ENCODE data around the gene CCDC6. TPM values are rescaled to one million over a fixed set of nuclear protein-coding genes. Genes with fewer than 3 reads are reported as not detected.
"Not testable (repeated sequence)": the region's sequence is repeated elsewhere in the genome, so short reads cannot be mapped to it uniquely, and the experiment has no call there.

The CCDC6 gene
- total RNA-seq, 1 experiment from 2014 or later: 116 TPM

DNA sequence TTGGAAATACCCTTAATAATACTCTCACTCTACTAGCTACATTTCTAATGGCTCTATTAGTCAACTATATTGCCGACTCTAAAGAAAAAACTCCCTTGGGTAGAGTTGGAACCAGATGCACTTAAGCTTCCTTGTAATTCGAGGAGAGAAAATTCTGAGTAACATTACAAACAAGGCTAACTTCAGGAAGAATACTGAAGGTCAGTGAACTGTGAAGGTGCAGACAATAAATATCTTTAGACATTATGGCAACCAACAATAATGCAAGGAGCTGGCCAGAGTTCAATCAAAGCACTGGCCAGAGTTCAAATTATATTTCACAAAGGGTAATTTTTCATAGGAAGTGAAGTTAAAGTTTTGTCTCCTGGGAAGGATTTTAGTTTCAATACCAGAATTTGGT, 112.4 kb downstream of the CCDC6 start:
- no peak overlapping the region for H3K4me3 Mint-ChIP-seq (ENCODE audit: unreplicated experiment)
- no peaks in the 10 kb centered on the region for H3K27me3 Mint-ChIP-seq (ENCODE audit: insufficient read depth, unreplicated experiment)
- Histone ChIP-seq H3K4me3 (ENCODE audit: low read depth, low read length) (no peak overlapping the region), H3K4me1 (no peaks in the 10 kb centered on the region), H3K9me3 (no peaks in the 10 kb centered on the region), H3K27me3 (replicated peaks; ENCODE audit: control insufficient read depth, insufficient read depth, low read length) (no peaks in the 10 kb centered on the region), H3K36me3 (ENCODE audit: control insufficient read depth, insufficient read depth, low read length) (peaks cover 8% of the 10 kb centered on the region; the same call in 1 of the 2 replicates)
- DNase-seq: no peak
- no peak for TF ChIP-seq CTCF (IDR thresholded peaks at IDR 0.05; ENCODE audit: insufficient read depth in 1 of 2, low read depth in 1 of 2, low read length in 1 of 2, severe bottlenecking in 1 of 2, unreplicated experiment in 1 of 2)
- CTCF ChIA-PET: no interaction called here
- POLR2A ChIA-PET: no interaction called here
- no peaks in the 10 kb centered on the region for H3K4me1 Mint-ChIP-seq (ENCODE audit: low read depth, unreplicated experiment)
- no peak overlapping the region for H3K27ac Mint-ChIP-seq (ENCODE audit: unreplicated experiment)
- intact Hi-C loops (cut with micrococcal nuclease; ENCODE audit: unreplicated experiment): no loop called here
- no peaks in the 10 kb centered on the region for H3K9me3 Mint-ChIP-seq (ENCODE audit: unreplicated experiment)
- BruUV-seq (replicated peaks): no TSS peak
- H3K36me3 Mint-ChIP-seq (ENCODE audit: insufficient read depth, unreplicated experiment): peaks cover 85% of the 10 kb centered on the region

GRCh38 chr10:59792812-59793211, 113.5 kb downstream of the CCDC6 start:
- intact Hi-C loops (cut with micrococcal nuclease; ENCODE audit: unreplicated experiment): no loop called here
- CTCF ChIA-PET: no interaction called here

DNA sequence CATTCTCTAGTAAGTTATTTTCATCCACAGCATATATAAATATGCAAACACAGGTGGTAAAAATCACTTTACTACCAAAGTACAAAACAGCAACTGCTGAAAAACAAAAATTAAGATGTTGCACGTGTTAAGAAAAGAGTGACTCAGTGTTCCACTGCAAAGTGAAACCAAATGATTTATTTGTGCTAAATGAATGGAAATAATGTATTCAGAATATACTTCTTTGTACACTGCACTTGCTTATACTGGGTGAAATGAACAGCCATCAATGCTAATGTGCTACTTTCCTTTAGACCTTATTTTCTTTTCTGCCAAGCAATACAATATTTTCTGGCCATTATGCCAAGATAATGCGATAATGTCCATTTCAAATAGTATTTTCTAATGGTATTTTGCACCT, 114.8 kb downstream of the CCDC6 start:
- no peak overlapping the region for H3K27ac Mint-ChIP-seq (ENCODE audit: unreplicated experiment)
- intact Hi-C loops (cut with micrococcal nuclease; ENCODE audit: unreplicated experiment): no loop called here
- H3K4me1 Mint-ChIP-seq (ENCODE audit: low read depth, unreplicated experiment): no peaks in the 10 kb centered on the region

More at GRCh38 chr10:59792812-59793211, 113.5 kb downstream of the CCDC6 start:
- Mint-ChIP-seq H3K9me3 (ENCODE audit: unreplicated experiment) (no peaks in the 10 kb centered on the region), H3K4me3 (ENCODE audit: unreplicated experiment) (no peak overlapping the region), H3K36me3 (ENCODE audit: insufficient read depth, unreplicated experiment) (peaks cover 80% of the 10 kb centered on the region), H3K4me1 (ENCODE audit: low read depth, unreplicated experiment) (no peaks in the 10 kb centered on the region), H3K27me3 (ENCODE audit: insufficient read depth, unreplicated experiment) (no peaks in the 10 kb centered on the region), H3K27ac (ENCODE audit: unreplicated experiment) (no peak overlapping the region)
- DNase-seq: no peak
- Histone ChIP-seq H3K36me3 (ENCODE audit: control insufficient read depth, insufficient read depth, low read length) (peaks cover 7% of the 10 kb centered on the region; the same call in 1 of the 2 replicates), H3K27me3 (replicated peaks; ENCODE audit: control insufficient read depth, insufficient read depth, low read length) (no peaks in the 10 kb centered on the region), H3K9me3 (no peaks in the 10 kb centered on the region; the same call in 1 of the 2 replicates), H3K4me1 (no peaks in the 10 kb centered on the region), H3K4me3 (ENCODE audit: low read depth, low read length) (no peak overlapping the region)
- no peak for TF ChIP-seq CTCF (IDR thresholded peaks at IDR 0.05; ENCODE audit: insufficient read depth in 1 of 2, low read depth in 1 of 2, low read length in 1 of 2, severe bottlenecking in 1 of 2, unreplicated experiment in 1 of 2)
- POLR2A ChIA-PET: no interaction called here
- no TSS peak for BruUV-seq (replicated peaks)

GRCh38 chr10:59790080-59790479, 116.3 kb downstream of the CCDC6 start:
- H3K9me3 ChIP-seq; H3K4me3 Mint-ChIP-seq (ENCODE audit: unreplicated experiment); H3K27me3 Mint-ChIP-seq (ENCODE audit: insufficient read depth, unreplicated experiment); BruUV-seq (replicated peaks); CTCF ChIA-PET; H3K27ac Mint-ChIP-seq (ENCODE audit: unreplicated experiment); H3K4me1 Mint-ChIP-seq (ENCODE audit: low read depth, unreplicated experiment); POLR2A ChIA-PET; DNase-seq; H3K9me3 Mint-ChIP-seq (ENCODE audit: unreplicated experiment); H3K27me3 ChIP-seq (replicated peaks; ENCODE audit: control insufficient read depth, insufficient read depth, low read length); intact Hi-C loops (cut with micrococcal nuclease; ENCODE audit: unreplicated experiment); H3K4me3 ChIP-seq (ENCODE audit: low read depth, low read length); H3K4me1 ChIP-seq; H3K36me3 ChIP-seq (ENCODE audit: control insufficient read depth, insufficient read depth, low read length): not testable (repeated sequence)
- peaks cover 66% of the 10 kb centered on the region for H3K36me3 Mint-ChIP-seq (ENCODE audit: insufficient read depth, unreplicated experiment)

More for the DNA sequence above, 114.8 kb downstream of the CCDC6 start:
- Histone ChIP-seq H3K4me1 (no peaks in the 10 kb centered on the region), H3K36me3 (ENCODE audit: control insufficient read depth, insufficient read depth, low read length) (peaks cover 6% of the 10 kb centered on the region; the same call in 1 of the 2 replicates), H3K4me3 (ENCODE audit: low read depth, low read length) (no peak overlapping the region), H3K9me3 (no peaks in the 10 kb centered on the region; the same call in 1 of the 2 replicates), H3K27me3 (replicated peaks; ENCODE audit: control insufficient read depth, insufficient read depth, low read length) (no peaks in the 10 kb centered on the region)
- TF ChIP-seq CTCF (IDR thresholded peaks at IDR 0.05; ENCODE audit: insufficient read depth in 1 of 2, low read depth in 1 of 2, low read length in 1 of 2, severe bottlenecking in 1 of 2, unreplicated experiment in 1 of 2): no peak
- DNase-seq: no peak
- no TSS peak for BruUV-seq (replicated peaks)
- Mint-ChIP-seq H3K9me3 (ENCODE audit: unreplicated experiment) (no peaks in the 10 kb centered on the region), H3K36me3 (ENCODE audit: insufficient read depth, unreplicated experiment) (peaks cover 76% of the 10 kb centered on the region), H3K27me3 (ENCODE audit: insufficient read depth, unreplicated experiment) (no peaks in the 10 kb centered on the region), H3K4me3 (ENCODE audit: unreplicated experiment) (no peak overlapping the region)
- ChIA-PET CTCF (no interaction called here), POLR2A (no interaction called here)

DNA sequence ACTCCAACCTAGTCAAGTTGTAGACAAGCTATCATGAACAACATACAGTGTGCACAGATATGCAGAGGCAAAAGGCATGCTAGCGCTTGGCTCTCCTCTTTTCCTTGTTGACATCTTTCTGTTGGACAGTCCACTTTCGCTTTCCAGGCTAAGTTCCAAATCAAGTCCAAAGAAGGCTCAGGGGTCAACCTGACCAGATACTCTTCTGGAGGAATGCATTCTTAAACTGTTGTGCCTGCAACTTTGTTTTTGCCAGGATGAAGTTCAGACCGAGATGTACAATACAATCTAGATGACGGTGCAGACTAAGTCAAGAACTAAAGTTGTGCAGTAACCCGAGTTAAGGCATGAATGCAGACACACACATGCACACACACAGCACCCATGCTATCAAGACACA, 117.4 kb downstream of the CCDC6 start:
- H3K4me3 ChIP-seq (ENCODE audit: low read depth, low read length); H3K4me3 Mint-ChIP-seq (ENCODE audit: unreplicated experiment); H3K4me1 Mint-ChIP-seq (ENCODE audit: low read depth, unreplicated experiment); H3K9me3 Mint-ChIP-seq (ENCODE audit: unreplicated experiment); H3K27ac Mint-ChIP-seq (ENCODE audit: unreplicated experiment); DNase-seq; BruUV-seq (replicated peaks); H3K27me3 Mint-ChIP-seq (ENCODE audit: insufficient read depth, unreplicated experiment); H3K4me1 ChIP-seq; CTCF ChIA-PET; H3K36me3 ChIP-seq (ENCODE audit: control insufficient read depth, insufficient read depth, low read length); H3K27me3 ChIP-seq (replicated peaks; ENCODE audit: control insufficient read depth, insufficient read depth, low read length); H3K9me3 ChIP-seq; intact Hi-C loops (cut with micrococcal nuclease; ENCODE audit: unreplicated experiment); POLR2A ChIA-PET: not testable (repeated sequence)
- H3K36me3 Mint-ChIP-seq (ENCODE audit: insufficient read depth, unreplicated experiment): peaks cover 54% of the 10 kb centered on the region

Measured in Caco-2 (cell line).